GM12892 (cell line): ENCODE data around the gene KCNK7.

Experiments
- POLR2A ChIP-seq: IDR thresholded peaks from 2 replicates; pipeline ENCODE4 v1.6.1; 2011; ENCODE audit warnings: low read depth, low read length, control low read depth
- POLR2AphosphoS5 ChIP-seq: IDR thresholded peaks from 2 replicates; pipeline ENCODE4 v1.6.1; 2011; ENCODE audit warnings: low read depth, low read length, control low read depth
- TAF1 ChIP-seq: IDR thresholded peaks from 2 replicates; pipeline ENCODE4 v1.6.1; 2011; ENCODE audit warnings: low read depth, mild to moderate bottlenecking, control low read depth, low read length, borderline replicate concordance

DNA sequence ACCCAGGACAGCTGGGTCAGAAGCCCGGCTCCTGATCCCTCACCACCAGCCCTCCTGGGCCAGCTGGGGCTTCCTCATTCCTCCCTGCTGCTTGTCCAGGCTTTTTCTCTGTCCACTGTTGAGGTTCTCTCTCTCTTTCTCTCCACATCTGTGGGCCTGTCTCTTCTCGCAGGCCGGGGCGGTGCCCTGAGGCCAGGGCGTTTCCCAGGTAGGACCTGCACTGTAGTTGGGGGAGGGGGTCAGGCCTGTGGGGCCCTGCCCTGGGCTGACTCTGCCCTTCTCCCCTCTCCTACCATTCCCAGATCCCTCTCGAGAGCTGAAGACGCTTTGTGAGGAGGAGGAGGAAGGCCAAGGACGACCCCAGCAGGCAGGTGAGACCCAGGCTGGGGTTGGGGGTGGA lies 14.8 kb downstream of the KCNK7 start:
- TF ChIP-seq TAF1 (no peak), POLR2A (no peak), POLR2AphosphoS5 (no peak)
